Gastrocnemius medialis (tissue), 4 donors: ENCODE results near the gene UBFD1. TPM values are rescaled to one million over a fixed set of nuclear protein-coding genes. Genes with fewer than 3 reads are reported as not detected.

Source experiments
- ATAC-seq, 2 donors: fragments of 150-250 bp; one replicate each; pipeline ENCODE4 v1.9.1; 2016
- DNase-seq, 2 donors: peaks; one replicate each; pipeline ENCODE4 v3.0.0-alpha.2; 2019
- H3K27ac ChIP-seq, 4 donors: fragments of 200-600 bp; sonication (generic); 1 replicate in 1 of 4; 2 replicates in 3 of 4; pipeline ENCODE4 v1.5.1; 2016 to 2018; ENCODE audit warnings: mild to moderate bottlenecking in 2 of 4, moderate library complexity in 1 of 4
- H3K27me3 ChIP-seq, 3 donors: fragments of 200-600 bp; sonication (generic) in 2 of 3; 1 replicate in 1 of 3; 2 replicates in 2 of 3; pipeline versions ENCODE4 v1.5.1 to v1.6.0; 2016 to 2019; ENCODE audit warnings: mild to moderate bottlenecking in 1 of 3, moderate library complexity in 1 of 3
- H3K36me3 ChIP-seq, 2 donors: fragments of 200-600 bp; sonication (generic) in 1 of 2; one replicate each; pipeline ENCODE4 v1.5.1; 2017 to 2018
- H3K4me1 ChIP-seq, 2 donors: fragments of 200-600 bp; sonication (generic) in 1 of 2; one replicate each; pipeline ENCODE4 v1.5.1; 2016 to 2017; ENCODE audit warnings: mild to moderate bottlenecking in 2 of 2
- H3K4me3 ChIP-seq, 4 donors: fragments of 200-600 bp; sonication (generic) in 3 of 4; 1 replicate in 1 of 4; 2 replicates in 3 of 4; pipeline ENCODE4 v1.5.1; 2016 to 2019; ENCODE audit warnings: mild to moderate bottlenecking in 2 of 4
- H3K9me3 ChIP-seq, 3 donors: fragments of 200-600 bp; sonication (generic) in 2 of 3; 1 replicate in 1 of 3; 2 replicates in 2 of 3; pipeline ENCODE4 v1.5.1; 2016 to 2019
- POLR2A ChIP-seq, 2 donors: fragments of 450-650 bp; IDR thresholded peaks; one replicate each; pipeline ENCODE4 v1.6.1; 2017; ENCODE audit warnings: antibody characterized with exemption in 2 of 2, mild to moderate bottlenecking in 2 of 2, moderate library complexity in 2 of 2
- in situ Hi-C, 4 donors: fragments of 200-750 bp; cut with MboI; loops; one replicate each; pipeline versions ENCODE4 v1.15.0 to v1.8.0; 2017; ENCODE audit warnings: low sequenced_read_pairs in 4 of 4
- intact Hi-C: fragments of 100-400 bp; cut with DNase I; formaldehyde crosslinking; loops from one replicate; pipeline ENCODE4 v1.15.1; 2023; ENCODE audit warnings: low total_unique reads
- total RNA-seq, 4 donors: library from RNA; depleted of rRNA; stranded (reverse); fragments of >200 nt; gene quantifications; one replicate each; pipeline versions ENCODE4 v1.1.0 to v1.2.3, GENCODE V29; 2016
- TF ChIP-seq, protein P1 (sequence below), 5 experiments: fragments of 450-650 bp in 3 of 5; fragments of 200-600 bp in 2 of 5; sonication (generic) in 2 of 5; IDR thresholded peaks in 4 of 5; conservative IDR thresholded peaks in 1 of 5; 1 replicate in 4 of 5; 2 replicates in 1 of 5; pipeline ENCODE4 v1.5.1; 2016 to 2019; ENCODE audit warnings: antibody characterized with exemption in 5 of 5, mild to moderate bottlenecking in 3 of 5, moderate library complexity in 3 of 5

Gene UBFD1
- total RNA-seq, 4 donors from 2014 or later = 133 to 367 (median 317) TPM

GRCh38 chr16:23519282-23519681, 38.2 kb upstream of the UBFD1 start:
- ATAC-seq (no peak), DNase-seq (no peak)
- H3K27ac ChIP-seq = no peak overlapping the region
- in situ Hi-C loops (no loop called here), intact Hi-C loops (no loop called here)
- H3K4me3 ChIP-seq = no peak overlapping the region
- no peaks in the 10 kb centered on the region for H3K9me3 ChIP-seq
- no peaks in the 10 kb centered on the region for H3K27me3 ChIP-seq
- H3K4me1 ChIP-seq = peaks cover 0 to 3% of the 10 kb centered on the region in 2 donors
- no peak for TF ChIP-seq POLR2A (IDR thresholded peaks at IDR 0.05)
- TF ChIP-seq, protein P1, sequence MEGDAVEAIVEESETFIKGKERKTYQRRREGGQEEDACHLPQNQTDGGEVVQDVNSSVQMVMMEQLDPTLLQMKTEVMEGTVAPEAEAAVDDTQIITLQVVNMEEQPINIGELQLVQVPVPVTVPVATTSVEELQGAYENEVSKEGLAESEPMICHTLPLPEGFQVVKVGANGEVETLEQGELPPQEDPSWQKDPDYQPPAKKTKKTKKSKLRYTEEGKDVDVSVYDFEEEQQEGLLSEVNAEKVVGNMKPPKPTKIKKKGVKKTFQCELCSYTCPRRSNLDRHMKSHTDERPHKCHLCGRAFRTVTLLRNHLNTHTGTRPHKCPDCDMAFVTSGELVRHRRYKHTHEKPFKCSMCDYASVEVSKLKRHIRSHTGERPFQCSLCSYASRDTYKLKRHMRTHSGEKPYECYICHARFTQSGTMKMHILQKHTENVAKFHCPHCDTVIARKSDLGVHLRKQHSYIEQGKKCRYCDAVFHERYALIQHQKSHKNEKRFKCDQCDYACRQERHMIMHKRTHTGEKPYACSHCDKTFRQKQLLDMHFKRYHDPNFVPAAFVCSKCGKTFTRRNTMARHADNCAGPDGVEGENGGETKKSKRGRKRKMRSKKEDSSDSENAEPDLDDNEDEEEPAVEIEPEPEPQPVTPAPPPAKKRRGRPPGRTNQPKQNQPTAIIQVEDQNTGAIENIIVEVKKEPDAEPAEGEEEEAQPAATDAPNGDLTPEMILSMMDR (IDR thresholded peaks at IDR 0.05 in 4 of 5, conservative IDR thresholded peaks at IDR 0.05 in 1 of 5) = no peak
- peaks cover 0 to 42% of the 10 kb centered on the region in 2 donors for H3K36me3 ChIP-seq

- no peak for TF ChIP-seq POLR2A (IDR thresholded peaks at IDR 0.05)
- TF ChIP-seq, protein P1 (IDR thresholded peaks at IDR 0.05 in 4 of 5, conservative IDR thresholded peaks at IDR 0.05 in 1 of 5) = no peak
- no peak for DNase-seq
- peaks cover 0 to 3% of the 10 kb centered on the region in 2 donors for H3K4me1 ChIP-seq
- intact Hi-C loops (no loop called here), in situ Hi-C loops (no loop called here)
- H3K4me3 ChIP-seq = no peak overlapping the region
- peaks cover 0 to 51% of the 10 kb centered on the region in 2 donors for H3K36me3 ChIP-seq
- ATAC-seq = no peak
- H3K27ac ChIP-seq = no peak overlapping the region
- H3K27me3 ChIP-seq = no peaks in the 10 kb centered on the region
- no peaks in the 10 kb centered on the region for H3K9me3 ChIP-seq
These were observed 37.0 kb upstream of the UBFD1 start for GRCh38 chr16:23520500-23520899.

GRCh38 chr16:23521037-23521743, 36.3 kb upstream of the UBFD1 start:
- Histone ChIP-seq H3K36me3 (peaks cover 0 to 52% of the 10 kb centered on the region in 2 donors), H3K4me3 (no peak overlapping the region), H3K4me1 (peaks cover 0 to 3% of the 10 kb centered on the region in 2 donors), H3K9me3 (no peaks in the 10 kb centered on the region), H3K27me3 (no peaks in the 10 kb centered on the region), H3K27ac (no peak overlapping the region)
- in situ Hi-C loops (no loop called here), intact Hi-C loops (no loop called here)
- no peak for TF ChIP-seq POLR2A (IDR thresholded peaks at IDR 0.05)
- TF ChIP-seq, protein P1 (IDR thresholded peaks at IDR 0.05 in 4 of 5, conservative IDR thresholded peaks at IDR 0.05 in 1 of 5) = no peak
- DNase-seq (no peak), ATAC-seq (no peak)

- intact Hi-C loops = no loop called here
- in situ Hi-C loops = no loop called here
- ATAC-seq (no peak), DNase-seq (no peak)
- no peak for TF ChIP-seq POLR2A (IDR thresholded peaks at IDR 0.05)
- TF ChIP-seq, protein P1 (IDR thresholded peaks at IDR 0.05 in 4 of 5, conservative IDR thresholded peaks at IDR 0.05 in 1 of 5) = no peak
- Histone ChIP-seq H3K9me3 (no peaks in the 10 kb centered on the region), H3K27ac (no peak overlapping the region), H3K4me3 (no peak overlapping the region), H3K4me1 (peaks cover 0 to 3% of the 10 kb centered on the region in 2 donors), H3K36me3 (peaks cover 0 to 60% of the 10 kb centered on the region in 2 donors), H3K27me3 (no peaks in the 10 kb centered on the region)
These were observed 35.6 kb upstream of the UBFD1 start for GRCh38 chr16:23521965-23522364.
